Measurements from ENCODE around the gene HELZ. TPM values are rescaled to one million over a fixed set of nuclear protein-coding genes. Genes with fewer than 3 reads are reported as not detected.

Gene HELZ
- total and polyA plus RNA-seq, 2 donors (not counting 3 experiments of a cell fraction or from before 2014, with no cell fraction given), result 8.0 to 47.3 TPM

DNA sequence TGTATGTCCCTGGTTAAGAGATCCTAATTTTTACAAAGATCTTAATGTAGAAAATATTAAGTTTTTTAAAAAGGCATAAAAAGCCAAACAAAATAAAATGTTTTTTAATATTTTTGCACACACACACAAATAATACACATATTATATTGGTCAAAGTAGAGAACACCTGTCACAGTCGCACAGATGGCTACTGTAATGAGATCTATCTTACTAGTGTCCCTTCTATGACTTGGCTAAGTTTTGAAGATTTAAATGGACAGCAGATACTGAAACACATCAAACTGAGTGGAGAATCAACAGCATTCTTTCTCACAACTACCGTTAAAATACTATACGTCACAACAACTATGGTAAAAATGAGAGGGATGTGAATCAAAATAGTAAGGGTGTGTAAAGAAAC, 83.4 kb downstream of the HELZ start:
- H3K27ac ChIP-seq (ENCODE audit: insufficient read depth, low read depth, low read length), result no peak overlapping the region
- POLR2A ChIA-PET, result no interaction called here
- no peaks in the 10 kb centered on the region for H3K9me1 ChIP-seq (replicated peaks; ENCODE audit: control insufficient read depth, extremely low read depth, insufficient read depth, low read length)
- no peak overlapping the region for H2AFZ ChIP-seq (ENCODE audit: low read depth, low read length)
- H3K79me2 ChIP-seq (ENCODE audit: control insufficient read depth, insufficient read depth, low read length), result no peaks in the 10 kb centered on the region
- FAIRE-seq (no peak), DNase-seq (ENCODE audit: low read depth, low spot score) (no peak)
- TF ChIP-seq EZH2 (IDR thresholded peaks at IDR 0.05; ENCODE audit: borderline replicate concordance, low read depth, low read length, severe bottlenecking) (no peak), POLR2A (IDR thresholded peaks at IDR 0.05; ENCODE audit: low read depth, low read length) (no peak)
- H3K9ac ChIP-seq (replicated peaks; ENCODE audit: extremely low read depth, insufficient read depth, low read length), result no peak overlapping the region
- dilution Hi-C loops (cut with MboI; ENCODE audit: extremely low pct_ligation_motif_present, low sequenced_read_pairs), result no loop called here
- no peaks in the 10 kb centered on the region for H3K9me3 ChIP-seq (replicated peaks; ENCODE audit: control insufficient read depth, insufficient read depth, low read length)
- no peak overlapping the region for H3K4me2 ChIP-seq (ENCODE audit: insufficient read depth, low read length)
- CTCF ChIA-PET, result no interaction called here
- no peaks in the 10 kb centered on the region for H3K27me3 ChIP-seq (ENCODE audit: control insufficient read depth in 2 of 2, insufficient read depth in 2 of 2, low read length in 2 of 2)
- H3K4me3 ChIP-seq (replicated peaks in 1 of 3; ENCODE audit: insufficient read depth in 1 of 3, low read depth in 1 of 3, low read length in 3 of 3), result no peak overlapping the region
- H4K20me1 ChIP-seq (replicated peaks; ENCODE audit: control insufficient read depth, extremely low read depth, insufficient read depth, low read length), result no peaks in the 10 kb centered on the region
- H3K4me1 ChIP-seq (ENCODE audit: control insufficient read depth, extremely low read depth, insufficient read depth, low read length), result no peaks in the 10 kb centered on the region
- no TSS peak for BruUV-seq (replicated peaks)
- H3K36me3 ChIP-seq (ENCODE audit: control insufficient read depth in 2 of 2, extremely low read depth in 1 of 2, insufficient read depth in 2 of 2, low read length in 2 of 2), result peaks cover 6 to 11% of the 10 kb centered on the region in 2 experiments
- intact Hi-C loops (cut with micrococcal nuclease), result no loop called here

DNA sequence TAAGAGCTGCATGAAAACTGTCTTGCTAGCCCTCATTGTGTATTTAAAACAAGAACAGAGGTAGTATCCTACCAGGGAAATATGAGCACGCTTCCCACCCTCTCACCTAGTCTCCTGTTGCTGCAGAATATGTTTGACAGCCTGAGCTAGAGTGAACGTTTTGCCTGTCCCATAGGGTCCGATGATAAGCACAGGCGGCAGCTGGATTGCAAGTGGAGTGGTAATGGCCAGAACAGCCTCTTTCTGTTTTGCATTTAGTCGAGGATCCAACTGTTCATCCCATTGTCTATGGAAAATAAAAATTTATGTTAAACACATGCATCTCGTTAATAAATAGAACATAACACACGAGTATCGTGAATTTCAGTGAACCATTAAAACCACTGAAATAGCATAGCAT, 84.2 kb downstream of the HELZ start:
- TF ChIP-seq FOS (IDR thresholded peaks at IDR 0.05; ENCODE audit: borderline replicate concordance, insufficient read depth, low read length) (no peak), JUN (IDR thresholded peaks at IDR 0.05; ENCODE audit: borderline replicate concordance, insufficient read depth, insufficient read length, low read depth) (no peak), POLR2A (IDR thresholded peaks at IDR 0.05; ENCODE audit: low read depth, low read length) (no peak), POLR2AphosphoS5 (IDR thresholded peaks at IDR 0.05; ENCODE audit: insufficient read depth, low read depth, low read length) (no peak), GATA2 (IDR thresholded peaks at IDR 0.05; ENCODE audit: insufficient read depth, insufficient read length, low read depth, low read length) (no peak), EZH2 (IDR thresholded peaks at IDR 0.05; ENCODE audit: borderline replicate concordance, low read depth, low read length, severe bottlenecking) (no peak), MYC (IDR thresholded peaks at IDR 0.05; ENCODE audit: low read depth, low read length) (no peak), MAX (IDR thresholded peaks at IDR 0.05; ENCODE audit: insufficient read depth, insufficient read length) (no peak)
- TF ChIP-seq, protein P1, sequence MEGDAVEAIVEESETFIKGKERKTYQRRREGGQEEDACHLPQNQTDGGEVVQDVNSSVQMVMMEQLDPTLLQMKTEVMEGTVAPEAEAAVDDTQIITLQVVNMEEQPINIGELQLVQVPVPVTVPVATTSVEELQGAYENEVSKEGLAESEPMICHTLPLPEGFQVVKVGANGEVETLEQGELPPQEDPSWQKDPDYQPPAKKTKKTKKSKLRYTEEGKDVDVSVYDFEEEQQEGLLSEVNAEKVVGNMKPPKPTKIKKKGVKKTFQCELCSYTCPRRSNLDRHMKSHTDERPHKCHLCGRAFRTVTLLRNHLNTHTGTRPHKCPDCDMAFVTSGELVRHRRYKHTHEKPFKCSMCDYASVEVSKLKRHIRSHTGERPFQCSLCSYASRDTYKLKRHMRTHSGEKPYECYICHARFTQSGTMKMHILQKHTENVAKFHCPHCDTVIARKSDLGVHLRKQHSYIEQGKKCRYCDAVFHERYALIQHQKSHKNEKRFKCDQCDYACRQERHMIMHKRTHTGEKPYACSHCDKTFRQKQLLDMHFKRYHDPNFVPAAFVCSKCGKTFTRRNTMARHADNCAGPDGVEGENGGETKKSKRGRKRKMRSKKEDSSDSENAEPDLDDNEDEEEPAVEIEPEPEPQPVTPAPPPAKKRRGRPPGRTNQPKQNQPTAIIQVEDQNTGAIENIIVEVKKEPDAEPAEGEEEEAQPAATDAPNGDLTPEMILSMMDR (IDR thresholded peaks at IDR 0.05; ENCODE audit: extremely low read depth in 1 of 2, insufficient read depth in 1 of 2, low read depth in 1 of 2, low read length in 2 of 2), result no peak
- dilution Hi-C loops (cut with MboI; ENCODE audit: extremely low pct_ligation_motif_present, low sequenced_read_pairs), result no loop called here
- CTCF ChIA-PET, result no interaction called here

More for the DNA sequence above, 84.2 kb downstream of the HELZ start:
- H4K20me1 ChIP-seq (replicated peaks; ENCODE audit: control insufficient read depth, extremely low read depth, insufficient read depth, low read length), result no peaks in the 10 kb centered on the region
- H3K4me3 ChIP-seq (replicated peaks in 1 of 3; ENCODE audit: insufficient read depth in 1 of 3, low read depth in 1 of 3, low read length in 3 of 3), result no peak overlapping the region
- no peak overlapping the region for H3K9ac ChIP-seq (replicated peaks; ENCODE audit: extremely low read depth, insufficient read depth, low read length)
- no TSS peak for BruUV-seq (replicated peaks)
- H3K9me3 ChIP-seq (replicated peaks; ENCODE audit: control insufficient read depth, insufficient read depth, low read length), result no peaks in the 10 kb centered on the region
- intact Hi-C loops (cut with micrococcal nuclease), result no loop called here
- H3K4me2 ChIP-seq (ENCODE audit: insufficient read depth, low read length), result no peak overlapping the region
- POLR2A ChIA-PET, result no interaction called here
- no peak for DNase-seq (ENCODE audit: low read depth, low spot score)
- no peaks in the 10 kb centered on the region for H3K4me1 ChIP-seq (ENCODE audit: control insufficient read depth, extremely low read depth, insufficient read depth, low read length)
- peaks cover 6 to 11% of the 10 kb centered on the region in 2 experiments for H3K36me3 ChIP-seq (ENCODE audit: control insufficient read depth in 2 of 2, extremely low read depth in 1 of 2, insufficient read depth in 2 of 2, low read length in 2 of 2)
- H3K9me1 ChIP-seq (replicated peaks; ENCODE audit: control insufficient read depth, extremely low read depth, insufficient read depth, low read length), result no peaks in the 10 kb centered on the region
- no peak overlapping the region for H2AFZ ChIP-seq (ENCODE audit: low read depth, low read length)
- no peaks in the 10 kb centered on the region for H3K27me3 ChIP-seq (ENCODE audit: control insufficient read depth in 2 of 2, insufficient read depth in 2 of 2, low read length in 2 of 2)
- no peaks in the 10 kb centered on the region for H3K79me2 ChIP-seq (ENCODE audit: control insufficient read depth, insufficient read depth, low read length)
- no peak for FAIRE-seq
- no peak overlapping the region for H3K27ac ChIP-seq (ENCODE audit: insufficient read depth, low read depth, low read length)
